Esophagus muscularis mucosa (tissue), 4 donors: ENCODE data around the gene RFX3. TPM values are rescaled to one million over a fixed set of nuclear protein-coding genes. Genes with fewer than 3 reads are reported as not detected.

ENCODE experiments used
- DNase-seq: peaks from one replicate; pipeline ENCODE4 v3.0.0-alpha.2; 2017; ENCODE audit errors: extremely low spot score
- H3K27ac ChIP-seq, 4 donors: fragments of 200-600 bp; sonication (generic); replicated peaks in 1 of 4; 1 replicate in 3 of 4; 2 replicates in 1 of 4; pipeline ENCODE4 v1.5.1; 2016 to 2019; ENCODE audit warnings: mild to moderate bottlenecking in 1 of 4
- H3K27me3 ChIP-seq, 4 donors: fragments of 200-600 bp; sonication (generic); one replicate each; pipeline versions ENCODE4 v1.5.1 to v1.6.0; 2016 to 2019
- H3K36me3 ChIP-seq, 4 donors: fragments of 200-600 bp; sonication (generic); one replicate each; pipeline ENCODE4 v1.5.1; 2016 to 2019
- H3K4me1 ChIP-seq, 4 donors: fragments of 200-600 bp; sonication (generic); one replicate each; pipeline ENCODE4 v1.5.1; 2016 to 2019
- H3K4me3 ChIP-seq, 4 donors: fragments of 200-600 bp; sonication (generic); 1 replicate in 2 of 4; 2 replicates in 2 of 4; pipeline ENCODE4 v1.5.1; 2016 to 2019; ENCODE audit warnings: mild to moderate bottlenecking in 4 of 4, moderate library complexity in 1 of 4
- H3K9me3 ChIP-seq, 4 donors: fragments of 200-600 bp; sonication (generic); 1 replicate in 3 of 4; 2 replicates in 1 of 4; pipeline ENCODE4 v1.5.1; 2016 to 2019
- CTCF ChIP-seq, 3 experiments: fragments of 200-600 bp in 2 of 3; fragments of 450-650 bp in 1 of 3; sonication (generic) in 2 of 3; IDR thresholded peaks; one replicate each; pipeline ENCODE4 v1.5.1; 2017 to 2019; ENCODE audit warnings: antibody characterized with exemption in 3 of 3, mild to moderate bottlenecking in 2 of 3, moderate library complexity in 1 of 3
- EP300 ChIP-seq: sonication (generic); formaldehyde crosslinking; IDR thresholded peaks from one replicate; pipeline ENCODE4 v1.6.1; 2017; ENCODE audit warnings: antibody characterized with exemption
- POLR2A ChIP-seq: fragments of 450-650 bp; IDR thresholded peaks from one replicate; pipeline ENCODE4 v1.6.1; 2017; ENCODE audit warnings: antibody characterized with exemption, moderate library complexity, mild to moderate bottlenecking, low read depth
- POLR2AphosphoS5 ChIP-seq, 2 donors: sonication (generic); formaldehyde crosslinking; IDR thresholded peaks; one replicate each; pipeline ENCODE4 v1.6.1; 2017; ENCODE audit warnings: antibody characterized with exemption in 2 of 2
- WGBS: methylation state at CpG from one replicate; pipeline ENCODE4 v1.1.5; 2018; 5-methylcytosine and 5-hydroxymethylcytosine counted together
- intact Hi-C: fragments of 100-400 bp; cut with DNase I; formaldehyde crosslinking; loops from one replicate; pipeline ENCODE4 v1.15.1; 2023
- total RNA-seq, 4 donors: library from RNA; depleted of rRNA; stranded (reverse); fragments of >200 nt; gene quantifications; one replicate each; pipeline versions ENCODE4 v1.1.0 to v1.2.1, GENCODE V29; 2016

The RFX3 gene
- total RNA-seq, 4 donors from 2014 or later: 4.5 to 7.9 (median 5.5) TPM

- Histone ChIP-seq H3K27ac (no peak overlapping the region), H3K9me3 (no peaks in the 10 kb centered on the region)
- no peak for DNase-seq
Measured at GRCh38 chr9:3282365-3282764, 243.4 kb downstream of the RFX3 start.

GRCh38 chr9:3281399-3281798, 244.4 kb downstream of the RFX3 start:
- no peak overlapping the region for H3K4me3 ChIP-seq
- TF ChIP-seq EP300: no peak
- TF ChIP-seq POLR2A: no peak
- no peak for TF ChIP-seq POLR2AphosphoS5 (IDR thresholded peaks at IDR 0.05)
- TF ChIP-seq CTCF (IDR thresholded peaks at IDR 0.05): no peak
- intact Hi-C loops: no loop called here
- H3K27me3 ChIP-seq: no peaks in the 10 kb centered on the region
- no peak overlapping the region for H3K27ac ChIP-seq
- no peaks in the 10 kb centered on the region for H3K36me3 ChIP-seq
- no peaks in the 10 kb centered on the region for H3K4me1 ChIP-seq
- no peak for DNase-seq
- H3K9me3 ChIP-seq: no peaks in the 10 kb centered on the region

More at GRCh38 chr9:3282365-3282764, 243.4 kb downstream of the RFX3 start:
- peaks cover 0 to 6% (median 2%) of the 10 kb centered on the region in 4 donors for H3K36me3 ChIP-seq
- intact Hi-C loops: no loop called here
- no peaks in the 10 kb centered on the region for H3K27me3 ChIP-seq
- H3K4me3 ChIP-seq: no peak overlapping the region
- 87% methylated on average over 3 of the region's 3 CpGs for WGBS
- TF ChIP-seq POLR2A (no peak), EP300 (no peak), POLR2AphosphoS5 (IDR thresholded peaks at IDR 0.05) (no peak), CTCF (IDR thresholded peaks at IDR 0.05) (no peak)
- H3K4me1 ChIP-seq: no peaks in the 10 kb centered on the region

GRCh38 chr9:3277200-3277599, 248.6 kb downstream of the RFX3 start:
- H3K27me3 ChIP-seq: no peaks in the 10 kb centered on the region
- 92% methylated on average over 2 of the region's 2 CpGs for WGBS
- TF ChIP-seq EP300 (no peak), CTCF (IDR thresholded peaks at IDR 0.05) (no peak)
- H3K4me3 ChIP-seq: no peak overlapping the region
- DNase-seq: no peak
- H3K36me3 ChIP-seq: peaks cover 0 to 18% (median 5%) of the 10 kb centered on the region in 4 donors
- no peaks in the 10 kb centered on the region for H3K4me1 ChIP-seq
- no peak overlapping the region for H3K27ac ChIP-seq
- intact Hi-C loops: no loop called here
- no peaks in the 10 kb centered on the region for H3K9me3 ChIP-seq

- Histone ChIP-seq H3K36me3 (peaks cover 0 to 35% (median 6%) of the 10 kb centered on the region in 4 donors), H3K4me1 (no peaks in the 10 kb centered on the region), H3K4me3 (no peak overlapping the region), H3K27ac (no peak overlapping the region), H3K9me3 (no peaks in the 10 kb centered on the region), H3K27me3 (no peaks in the 10 kb centered on the region)
- TF ChIP-seq CTCF (IDR thresholded peaks at IDR 0.05): no peak
- no peak for TF ChIP-seq POLR2AphosphoS5 (IDR thresholded peaks at IDR 0.05)
- no peak for TF ChIP-seq POLR2A
- TF ChIP-seq EP300: no peak
- no peak for DNase-seq
- intact Hi-C loops: no loop called here
- WGBS: 100% methylated on average over 2 of the region's 2 CpGs
Measured at GRCh38 chr9:3271581-3271980, 254.2 kb downstream of the RFX3 start.

GRCh38 chr9:3271157-3271556, 254.6 kb downstream of the RFX3 start:
- H3K4me3 ChIP-seq: no peak overlapping the region
- H3K4me1 ChIP-seq: no peaks in the 10 kb centered on the region
- no peak for DNase-seq
- no peaks in the 10 kb centered on the region for H3K9me3 ChIP-seq
- no peaks in the 10 kb centered on the region for H3K27me3 ChIP-seq
- intact Hi-C loops: no loop called here
- TF ChIP-seq POLR2A (no peak), POLR2AphosphoS5 (IDR thresholded peaks at IDR 0.05) (no peak), CTCF (IDR thresholded peaks at IDR 0.05) (no peak), EP300 (no peak)
- peaks cover 0 to 35% (median 6%) of the 10 kb centered on the region in 4 donors for H3K36me3 ChIP-seq
- H3K27ac ChIP-seq: no peak overlapping the region
- 93% methylated on average over 1 of the region's 1 CpG for WGBS
